ENCODE results near the gene POLL.

- TF ChIP-seq CTCF (conservative IDR thresholded peaks at IDR 0.05 in 1 of 2, IDR thresholded peaks at IDR 0.05 in 1 of 2; ENCODE audit: low read depth in 1 of 2, low read length in 2 of 2) (no peak), EZH2 (IDR thresholded peaks at IDR 0.05; ENCODE audit: low read length, missing control alignments) (no peak)
These were observed 8.6 kb downstream of the POLL start for GRCh38 chr10:101579516-101579870.
